ENCODE data around the gene ST6GALNAC6.

- TF ChIP-seq POLR2AphosphoS5 (IDR thresholded peaks at IDR 0.05; ENCODE audit: low read depth, low read length) (no peak), REST (IDR thresholded peaks at IDR 0.05; ENCODE audit: insufficient read depth in 1 of 2, low read depth in 2 of 2, low read length in 2 of 2) (no peak), SIN3A (IDR thresholded peaks at IDR 0.05; ENCODE audit: borderline replicate concordance, insufficient read depth, low read length) (no peak), TAF1 (IDR thresholded peaks at IDR 0.05; ENCODE audit: borderline replicate concordance, insufficient read depth, low read length) (no peak), FOXP2 (optimal IDR thresholded peaks at IDR 0.05; ENCODE audit: borderline replicate concordance, extremely low read depth, extremely low read length, insufficient read depth) (no peak)
These were observed 44.3 kb upstream of the ST6GALNAC6 start for GRCh38 chr9:127943731-127944144.
